Measurements from ENCODE around the gene OSBPL8.

DNA sequence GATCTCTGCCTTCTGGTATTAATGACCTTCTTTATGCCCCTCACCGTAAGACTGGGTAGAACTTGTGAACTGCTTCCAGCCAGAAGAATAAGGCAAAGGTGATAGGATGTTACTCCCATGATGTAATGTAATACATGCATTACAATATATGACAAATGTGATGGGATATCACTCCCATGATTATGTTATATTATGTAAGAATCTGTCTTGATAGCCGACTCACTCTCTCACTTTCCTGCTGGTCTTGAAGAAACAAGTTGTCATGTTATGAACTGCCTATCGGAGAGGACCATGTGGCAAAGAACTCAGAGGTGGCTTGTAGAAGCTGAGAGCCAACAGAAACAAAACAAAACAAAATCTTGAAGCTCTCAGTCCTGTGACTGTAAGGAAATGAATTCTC is 30.6 kb upstream of the OSBPL8 start:
- TF ChIP-seq, protein P1, sequence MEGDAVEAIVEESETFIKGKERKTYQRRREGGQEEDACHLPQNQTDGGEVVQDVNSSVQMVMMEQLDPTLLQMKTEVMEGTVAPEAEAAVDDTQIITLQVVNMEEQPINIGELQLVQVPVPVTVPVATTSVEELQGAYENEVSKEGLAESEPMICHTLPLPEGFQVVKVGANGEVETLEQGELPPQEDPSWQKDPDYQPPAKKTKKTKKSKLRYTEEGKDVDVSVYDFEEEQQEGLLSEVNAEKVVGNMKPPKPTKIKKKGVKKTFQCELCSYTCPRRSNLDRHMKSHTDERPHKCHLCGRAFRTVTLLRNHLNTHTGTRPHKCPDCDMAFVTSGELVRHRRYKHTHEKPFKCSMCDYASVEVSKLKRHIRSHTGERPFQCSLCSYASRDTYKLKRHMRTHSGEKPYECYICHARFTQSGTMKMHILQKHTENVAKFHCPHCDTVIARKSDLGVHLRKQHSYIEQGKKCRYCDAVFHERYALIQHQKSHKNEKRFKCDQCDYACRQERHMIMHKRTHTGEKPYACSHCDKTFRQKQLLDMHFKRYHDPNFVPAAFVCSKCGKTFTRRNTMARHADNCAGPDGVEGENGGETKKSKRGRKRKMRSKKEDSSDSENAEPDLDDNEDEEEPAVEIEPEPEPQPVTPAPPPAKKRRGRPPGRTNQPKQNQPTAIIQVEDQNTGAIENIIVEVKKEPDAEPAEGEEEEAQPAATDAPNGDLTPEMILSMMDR (IDR thresholded peaks at IDR 0.05) = no peak
- no peak for TF ChIP-seq POLR2A (IDR thresholded peaks at IDR 0.05)

Measured in Peyer's patch (tissue), 4 donors.